ENCODE data around the gene STAB1. TPM values are rescaled to one million over a fixed set of nuclear protein-coding genes. Genes with fewer than 3 reads are reported as not detected.

The STAB1 gene
- total and polyA plus RNA-seq, 2 of the 13 experiments (the other 11 are each of a cell fraction or from before 2014, with no cell fraction given) = 0.09 to 0.34 TPM

DNA sequence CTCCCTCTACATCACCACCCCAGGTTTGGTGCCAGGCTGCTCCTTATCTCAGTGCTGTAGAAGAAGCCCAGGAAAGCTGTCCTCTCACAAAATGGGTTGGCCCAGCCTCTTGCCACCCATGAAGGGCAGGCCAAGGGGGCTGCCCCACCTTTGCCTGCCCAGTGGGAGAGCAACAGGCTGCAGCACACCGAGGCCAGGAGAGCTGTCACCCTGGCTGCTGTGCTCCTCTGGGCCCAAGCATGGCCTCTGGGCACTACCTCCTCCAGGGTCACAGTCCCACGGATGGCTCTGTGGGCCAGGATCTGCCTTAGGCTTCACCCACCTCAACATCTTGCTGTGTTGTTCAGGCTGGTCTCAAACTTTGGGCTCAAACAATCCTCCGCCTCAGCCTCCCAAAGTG, 6.4 kb upstream of the STAB1 start:
- ATAC-seq = no peak
- in situ Hi-C loops (cut with HindIII; ENCODE audit: extremely low pct_ligation_motif_present, low pct_unique_long_range_greater_than_20kb) (no loop called here), intact Hi-C loops (cut with micrococcal nuclease; ENCODE audit: unreplicated experiment) (no loop called here)
- no TSS peak for BruUV-seq (replicated peaks)
- no peaks in the 10 kb centered on the region for H3K27me3 ChIP-seq (ENCODE audit: control insufficient read depth in 1 of 2, insufficient read depth in 2 of 2, low read length in 2 of 2)
- POLR2A ChIA-PET = no interaction called here
- H3K4me3 ChIP-seq (replicated peaks in 1 of 3; ENCODE audit: insufficient read depth in 1 of 3, low read depth in 2 of 3, low read length in 3 of 3) = no peak overlapping the region
- H3K9me3 ChIP-seq (ENCODE audit: low read length) = no peaks in the 10 kb centered on the region
- H3K9ac ChIP-seq (ENCODE audit: insufficient read depth, low read depth, low read length) = no peak overlapping the region
- CTCF ChIA-PET (ENCODE audit: low intra/inter-chr PET ratio, low total read pairs) = no interaction called here
- no peak overlapping the region for H2AFZ ChIP-seq (ENCODE audit: low read length)
- no peak for DNase-seq (ENCODE audit: low spot score)
- FAIRE-seq = no peak
- H3K27ac ChIP-seq (ENCODE audit: extremely low read length, insufficient read depth, low read length) = no peak overlapping the region
- WGBS (ENCODE audit: low lambda C conversion rate) = no CpG with 5 or more reads among the region's 3 CpGs
- H3K4me1 ChIP-seq (ENCODE audit: insufficient read depth, low read length) = peaks cover 4% of the 10 kb centered on the region; the same call in 1 of the 2 replicates
- no peaks in the 10 kb centered on the region; the same call in 1 of the 2 replicates for H4K20me1 ChIP-seq (ENCODE audit: insufficient read depth, low read length)
- peaks cover 18 to 41% of the 10 kb centered on the region in 2 experiments for H3K36me3 ChIP-seq (replicated peaks in 1 of 2; ENCODE audit: control insufficient read depth in 1 of 2, insufficient read depth in 2 of 2, low read length in 2 of 2)
- no peaks in the 10 kb centered on the region for H3K79me2 ChIP-seq (ENCODE audit: insufficient read depth, low read length)
- H3K4me2 ChIP-seq (ENCODE audit: low read depth, low read length) = no peak overlapping the region
- TF ChIP-seq, protein P1, sequence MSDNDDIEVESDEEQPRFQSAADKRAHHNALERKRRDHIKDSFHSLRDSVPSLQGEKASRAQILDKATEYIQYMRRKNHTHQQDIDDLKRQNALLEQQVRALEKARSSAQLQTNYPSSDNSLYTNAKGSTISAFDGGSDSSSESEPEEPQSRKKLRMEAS (IDR thresholded peaks at IDR 0.05) = no peak
- no peak for TF ChIP-seq ZFP62 (CRISPR knock-in tag; IDR thresholded peaks at IDR 0.05)
- TF ChIP-seq ZNF496 (CRISPR knock-in tag; IDR thresholded peaks at IDR 0.05; ENCODE audit: insufficient replicate concordance) = no peak
- TF ChIP-seq, protein P2, sequence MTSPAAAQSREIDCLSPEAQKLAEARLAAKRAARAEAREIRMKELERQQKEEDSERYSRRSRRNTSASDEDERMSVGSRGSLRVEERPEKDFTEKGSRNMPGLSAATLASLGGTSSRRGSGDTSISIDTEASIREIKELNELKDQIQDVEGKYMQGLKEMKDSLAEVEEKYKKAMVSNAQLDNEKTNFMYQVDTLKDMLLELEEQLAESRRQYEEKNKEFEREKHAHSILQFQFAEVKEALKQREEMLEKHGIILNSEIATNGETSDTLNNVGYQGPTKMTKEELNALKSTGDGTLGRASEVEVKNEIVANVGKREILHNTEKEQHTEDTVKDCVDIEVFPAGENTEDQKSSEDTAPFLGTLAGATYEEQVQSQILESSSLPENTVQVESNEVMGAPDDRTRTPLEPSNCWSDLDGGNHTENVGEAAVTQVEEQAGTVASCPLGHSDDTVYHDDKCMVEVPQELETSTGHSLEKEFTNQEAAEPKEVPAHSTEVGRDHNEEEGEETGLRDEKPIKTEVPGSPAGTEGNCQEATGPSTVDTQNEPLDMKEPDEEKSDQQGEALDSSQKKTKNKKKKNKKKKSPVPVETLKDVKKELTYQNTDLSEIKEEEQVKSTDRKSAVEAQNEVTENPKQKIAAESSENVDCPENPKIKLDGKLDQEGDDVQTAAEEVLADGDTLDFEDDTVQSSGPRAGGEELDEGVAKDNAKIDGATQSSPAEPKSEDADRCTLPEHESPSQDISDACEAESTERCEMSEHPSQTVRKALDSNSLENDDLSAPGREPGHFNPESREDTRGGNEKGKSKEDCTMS (CRISPR knock-in tag; conservative IDR thresholded peaks at IDR 0.05) = no peak
- TF ChIP-seq ZNF83 (CRISPR knock-in tag; IDR thresholded peaks at IDR 0.05; ENCODE audit: borderline replicate concordance) = no peak
- no peak for TF ChIP-seq CEBPB (IDR thresholded peaks at IDR 0.05; ENCODE audit: borderline replicate concordance, low read depth, low read length)
- no peak for TF ChIP-seq EHMT2 (IDR thresholded peaks at IDR 0.05; ENCODE audit: borderline replicate concordance, low read depth, low read length)
- no peak for TF ChIP-seq STAG1 (CRISPR knock-in tag; IDR thresholded peaks at IDR 0.05)
- no peak for TF ChIP-seq PCBP2 (optimal IDR thresholded peaks at IDR 0.05; ENCODE audit: low read depth, low read length, poor library complexity, severe bottlenecking)
- TF ChIP-seq HNRNPH1 (optimal IDR thresholded peaks at IDR 0.05; ENCODE audit: low read depth, low read length) = no peak
- TF ChIP-seq CREB1 (IDR thresholded peaks at IDR 0.05) = no peak
- no peak for TF ChIP-seq CREB1 (CRISPR knock-in tag; IDR thresholded peaks at IDR 0.05)
- no peak for TF ChIP-seq ZNF296 (CRISPR knock-in tag; conservative IDR thresholded peaks at IDR 0.05)
- TF ChIP-seq, protein P3, sequence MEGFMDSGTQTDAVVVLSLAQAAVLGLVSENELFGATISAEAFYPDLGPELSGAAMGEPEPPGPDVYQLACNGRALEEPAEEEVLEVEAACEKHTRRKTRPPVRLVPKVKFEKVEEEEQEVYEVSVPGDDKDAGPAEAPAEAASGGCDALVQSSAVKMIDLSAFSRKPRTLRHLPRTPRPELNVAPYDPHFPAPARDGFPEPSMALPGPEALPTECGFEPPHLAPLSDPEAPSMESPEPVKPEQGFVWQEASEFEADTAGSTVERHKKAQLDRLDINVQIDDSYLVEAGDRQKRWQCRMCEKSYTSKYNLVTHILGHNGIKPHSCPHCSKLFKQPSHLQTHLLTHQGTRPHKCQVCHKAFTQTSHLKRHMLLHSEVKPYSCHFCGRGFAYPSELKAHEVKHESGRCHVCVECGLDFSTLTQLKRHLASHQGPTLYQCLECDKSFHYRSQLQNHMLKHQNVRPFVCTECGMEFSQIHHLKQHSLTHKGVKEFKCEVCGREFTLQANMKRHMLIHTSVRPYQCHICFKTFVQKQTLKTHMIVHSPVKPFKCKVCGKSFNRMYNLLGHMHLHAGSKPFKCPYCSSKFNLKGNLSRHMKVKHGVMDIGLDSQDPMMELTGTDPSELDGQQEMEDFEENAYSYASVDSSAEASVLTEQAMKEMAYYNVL (CRISPR knock-in tag; IDR thresholded peaks at IDR 0.05; ENCODE audit: borderline replicate concordance) = no peak
- no peak for TF ChIP-seq BRCA1 (CRISPR knock-in tag; IDR thresholded peaks at IDR 0.05)
- no peak for TF ChIP-seq IRF2 (CRISPR knock-in tag; IDR thresholded peaks at IDR 0.05)
- no peak for TF ChIP-seq SNAI1 (CRISPR knock-in tag; IDR thresholded peaks at IDR 0.05; ENCODE audit: borderline replicate concordance)
- TF ChIP-seq, protein P4, sequence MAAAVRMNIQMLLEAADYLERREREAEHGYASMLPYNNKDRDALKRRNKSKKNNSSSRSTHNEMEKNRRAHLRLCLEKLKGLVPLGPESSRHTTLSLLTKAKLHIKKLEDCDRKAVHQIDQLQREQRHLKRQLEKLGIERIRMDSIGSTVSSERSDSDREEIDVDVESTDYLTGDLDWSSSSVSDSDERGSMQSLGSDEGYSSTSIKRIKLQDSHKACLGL (CRISPR knock-in tag; IDR thresholded peaks at IDR 0.05) = no peak

All from HepG2 (cell line).